HG03139 (cell line): ENCODE results near the gene VRK2.
"Not testable (repeated sequence)": the region's sequence is repeated elsewhere in the genome, so short reads cannot be mapped to it uniquely, and the experiment has no call there.

ENCODE experiments used
- ATAC-seq: cut with Tn5 transposase; IDR thresholded peaks from one replicate; pipeline ENCODE4 v1.9.1; 2021; ENCODE audit not compliant: unreplicated experiment

Gene VRK2

DNA sequence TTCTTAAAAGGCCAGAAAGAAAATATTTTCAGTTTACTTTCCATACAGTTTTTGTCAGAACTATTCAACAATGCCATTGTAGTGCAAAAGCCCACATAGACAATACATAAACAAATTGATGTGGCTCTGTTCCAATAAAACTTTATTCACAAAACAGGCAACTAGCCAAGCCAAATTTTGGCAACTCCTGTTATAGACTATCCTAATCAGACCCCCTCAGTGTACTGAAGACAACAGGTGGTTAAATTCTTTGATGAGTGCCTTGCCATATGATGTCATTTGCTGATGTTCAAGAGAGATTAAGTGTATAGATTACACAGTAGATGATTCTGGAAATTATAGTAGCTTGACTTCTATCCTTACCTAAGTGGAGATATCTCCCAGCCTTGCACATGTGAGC, 111.1 kb downstream of the VRK2 start:
- no peak for ATAC-seq

DNA sequence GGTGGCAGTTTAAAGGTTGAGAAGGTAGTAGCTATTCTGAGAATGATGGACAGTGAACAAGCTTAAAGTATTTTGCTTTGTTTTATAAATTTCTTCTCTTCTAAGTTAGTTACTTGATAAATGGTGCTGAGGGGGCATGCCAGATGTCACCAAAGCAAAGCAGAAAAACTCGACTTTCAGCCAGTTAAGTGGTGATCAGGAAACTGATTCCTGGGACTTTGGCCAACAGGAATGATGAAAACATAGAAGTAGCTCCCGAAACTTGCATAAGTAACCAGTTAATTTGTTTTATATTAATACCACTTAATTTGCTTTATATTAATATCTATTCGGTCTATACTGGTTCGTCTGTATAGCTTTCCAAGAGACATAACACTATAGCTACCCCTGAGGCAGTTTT, 111.9 kb downstream of the VRK2 start:
- ATAC-seq = no peak

DNA sequence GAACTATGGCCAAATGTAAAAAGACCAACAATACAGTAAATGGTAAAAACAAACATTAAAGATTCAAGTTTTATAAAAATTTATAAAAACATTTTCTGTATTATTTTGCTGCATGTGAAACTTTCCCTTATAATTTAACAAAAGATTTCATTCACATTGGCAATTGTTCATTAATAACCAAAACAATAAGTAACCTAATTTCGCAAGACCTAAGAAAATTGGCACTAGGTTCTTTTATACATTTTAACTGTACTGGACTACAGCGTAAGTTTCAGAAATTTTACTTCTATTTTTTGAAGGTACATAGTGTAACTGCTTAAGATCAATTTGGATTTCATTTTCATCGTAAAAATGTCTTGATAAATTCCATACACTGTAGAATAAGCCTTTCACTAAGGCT, 117.3 kb downstream of the VRK2 start:
- no peak for ATAC-seq

DNA sequence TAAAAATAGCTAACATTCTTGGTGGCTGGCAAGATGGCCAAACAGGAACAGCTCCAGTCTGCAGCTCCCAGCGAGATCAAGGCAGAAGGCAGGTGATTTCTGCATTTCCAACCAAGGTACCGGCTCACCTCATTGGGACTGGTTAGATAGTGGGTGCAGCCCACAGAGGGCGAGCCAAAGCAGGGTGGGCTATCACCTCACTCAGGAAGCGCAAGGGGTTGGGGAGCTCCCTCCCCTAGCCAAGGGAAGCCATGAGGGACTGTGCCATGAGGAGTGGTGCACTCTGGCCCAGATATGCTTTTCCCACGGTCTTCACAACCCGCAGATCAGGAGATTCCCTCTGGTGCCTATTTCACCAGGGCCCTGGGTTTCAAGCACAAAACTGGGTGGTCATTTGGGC, 121.5 kb downstream of the VRK2 start:
- not testable (repeated sequence) for ATAC-seq

DNA sequence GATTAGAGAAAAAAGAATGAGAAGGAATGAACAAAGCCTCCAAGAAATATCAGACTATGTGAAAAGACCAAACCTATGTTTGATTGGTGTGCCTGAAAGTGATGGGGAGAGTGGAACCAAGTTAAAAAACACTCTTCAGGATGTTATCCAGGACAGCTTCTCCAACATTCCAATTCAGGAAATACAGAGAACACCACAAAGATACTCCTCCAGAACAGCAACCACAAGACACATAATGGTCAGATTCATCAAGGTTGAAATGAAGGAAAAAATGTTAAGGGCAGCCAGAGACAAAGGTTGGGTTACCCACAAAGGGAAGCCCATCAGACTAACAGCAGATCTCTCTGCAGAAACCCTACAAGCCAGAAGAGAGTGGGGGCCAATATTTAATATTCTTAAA, 123.2 kb downstream of the VRK2 start:
- not testable (repeated sequence) for ATAC-seq

DNA sequence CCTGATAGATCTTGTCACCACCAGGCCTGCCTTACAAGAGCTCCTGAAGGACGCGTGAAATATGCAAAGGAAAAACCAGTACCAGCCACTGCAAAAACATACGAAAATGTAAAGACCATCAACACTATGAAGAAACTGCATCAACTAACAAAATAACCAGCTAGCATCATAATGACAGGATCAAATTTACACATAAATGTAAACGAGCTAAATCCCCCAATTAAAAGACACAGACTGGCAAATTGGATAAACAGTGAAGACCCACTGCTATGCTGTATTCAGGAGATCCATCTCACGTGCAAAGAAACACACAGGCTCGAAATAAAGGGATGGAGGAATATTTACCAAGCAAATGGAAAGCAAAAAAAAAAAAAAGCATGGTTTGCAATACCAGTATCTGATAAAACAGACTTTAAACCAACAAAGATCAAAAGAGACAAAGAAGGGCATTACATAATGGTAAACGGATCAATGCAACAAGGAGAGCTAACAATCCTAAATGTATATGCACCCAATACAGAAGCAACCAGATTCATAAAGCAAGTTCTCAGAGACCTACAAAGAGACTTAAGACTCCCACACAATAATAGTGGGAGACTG, 123.8 kb downstream of the VRK2 start:
- ATAC-seq = not testable (repeated sequence)

DNA sequence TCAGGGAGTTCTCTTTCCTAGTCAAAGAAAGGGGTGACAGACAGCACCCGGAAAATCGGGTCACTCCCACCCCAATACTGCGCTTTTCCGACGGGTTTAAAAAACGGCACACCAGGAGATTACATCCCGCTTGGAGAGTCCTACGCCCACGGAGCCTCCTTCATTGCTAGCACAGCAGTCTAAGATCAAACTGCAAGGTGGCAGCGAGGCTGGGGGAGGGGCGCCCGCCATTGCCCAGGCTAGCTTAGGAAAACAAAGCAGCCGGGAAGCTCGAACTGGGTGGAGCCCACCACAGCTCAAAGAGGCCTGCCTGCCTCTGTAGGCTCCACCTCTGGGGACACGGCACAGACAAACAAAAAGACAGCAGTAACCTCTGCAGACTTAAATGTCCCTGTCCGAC, 125.2 kb downstream of the VRK2 start:
- ATAC-seq = not testable (repeated sequence)

DNA sequence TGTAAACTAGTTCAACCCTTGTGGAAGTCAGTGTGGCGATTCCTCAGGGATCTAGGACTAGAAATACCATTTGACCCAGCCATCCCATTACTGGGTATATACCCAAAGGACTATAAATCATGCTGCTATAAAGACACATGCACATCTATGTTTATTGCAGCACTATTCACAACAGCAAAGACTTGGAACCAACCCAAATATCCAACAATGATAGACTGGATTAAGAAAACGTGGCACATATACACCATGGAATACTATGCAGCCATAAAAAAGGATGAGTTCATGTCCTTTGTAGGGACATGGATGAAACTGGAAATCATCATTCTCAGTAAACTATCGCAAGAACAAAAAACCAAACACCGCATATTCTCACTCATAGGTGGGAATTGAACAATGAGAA, 130.6 kb downstream of the VRK2 start:
- not testable (repeated sequence) for ATAC-seq

DNA sequence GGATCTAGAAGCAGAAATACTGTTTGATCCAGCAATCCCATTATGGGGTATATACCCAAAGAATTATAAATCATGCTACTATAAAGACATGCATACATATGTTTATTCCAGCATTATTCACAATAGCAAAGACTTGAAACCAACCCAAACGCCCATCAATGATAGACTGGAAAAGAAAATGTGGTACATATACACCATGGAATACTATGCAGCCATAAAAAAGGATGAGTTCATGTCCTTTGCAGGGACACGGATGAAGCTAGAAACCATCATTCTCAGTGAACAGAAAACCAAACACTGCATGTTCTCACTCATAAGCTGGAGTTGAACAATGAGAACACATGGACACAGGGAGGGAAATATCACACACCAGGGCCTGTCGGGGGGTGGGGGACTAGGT, 133.6 kb downstream of the VRK2 start:
- ATAC-seq = not testable (repeated sequence)

DNA sequence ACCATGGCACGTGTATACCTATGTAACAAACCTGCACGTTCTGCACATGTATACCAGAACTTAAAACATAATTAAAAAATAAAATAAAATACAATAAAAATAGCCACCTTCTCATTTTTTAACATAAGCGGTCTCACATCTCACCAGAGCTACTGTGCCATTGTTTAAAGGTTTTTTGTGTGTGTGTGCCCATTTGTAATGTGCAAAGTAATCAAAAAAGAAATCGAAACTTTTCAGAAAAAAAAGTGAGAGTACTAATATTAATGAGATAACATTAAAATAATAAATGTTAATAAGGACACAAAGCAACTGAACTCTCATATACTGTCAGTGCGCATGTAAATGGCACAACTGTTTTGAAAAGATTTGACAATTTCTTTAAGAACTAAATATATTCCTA, 134.0 kb downstream of the VRK2 start:
- ATAC-seq = no peak

DNA sequence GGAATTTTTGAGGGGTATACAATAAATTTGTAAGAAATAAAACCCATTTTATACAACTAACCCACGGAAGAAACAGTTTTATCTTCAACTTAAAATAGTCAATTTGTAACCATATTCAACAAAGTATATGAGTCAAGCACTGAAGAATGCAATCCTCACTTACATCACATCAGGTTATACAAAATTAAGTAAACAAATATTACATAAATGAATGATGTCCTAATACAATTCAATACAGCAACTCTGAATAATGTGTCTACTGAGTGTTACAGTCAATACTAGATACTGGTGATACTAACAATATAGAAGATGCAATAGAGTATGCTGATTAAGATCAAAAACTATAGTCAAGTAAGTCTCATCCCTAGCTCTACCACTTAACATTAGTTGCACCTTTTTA, 135.9 kb downstream of the VRK2 start:
- ATAC-seq = no peak

DNA sequence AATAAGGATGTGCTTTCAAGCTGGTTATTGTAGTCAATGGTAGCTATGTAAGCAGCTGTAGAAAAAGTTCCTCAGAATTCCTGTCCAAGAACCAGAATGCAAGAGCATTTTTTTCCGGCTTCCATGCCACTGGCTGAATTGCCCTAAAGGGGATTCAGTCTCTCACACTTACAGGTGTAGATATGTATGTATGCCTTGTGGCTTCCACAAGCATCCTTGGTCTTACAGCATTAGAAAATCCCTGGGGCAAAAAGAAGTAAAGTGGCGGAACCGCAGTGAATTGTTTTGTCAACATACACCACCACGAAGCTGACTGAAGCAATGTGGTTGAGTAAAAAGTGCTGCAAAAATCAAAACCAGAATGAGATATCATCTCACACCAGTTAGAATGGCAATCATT, 139.9 kb downstream of the VRK2 start:
- ATAC-seq = no peak

DNA sequence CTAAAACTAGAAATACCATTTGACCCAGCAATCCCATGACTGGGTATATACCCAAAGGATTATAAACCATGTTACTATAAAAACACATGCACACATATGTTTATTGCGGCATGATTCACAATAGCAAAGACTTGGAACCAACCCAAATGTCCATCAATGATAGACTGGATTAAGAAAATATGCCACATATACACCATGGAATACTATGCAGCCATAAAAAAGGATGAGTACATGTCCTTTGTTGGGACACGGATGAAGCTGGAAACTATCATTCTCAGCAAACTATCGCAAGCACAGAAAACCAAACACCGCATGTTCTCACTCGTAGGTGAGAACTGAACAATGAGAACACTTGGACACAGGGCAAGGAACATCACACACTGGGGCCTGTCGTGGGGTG, 140.4 kb downstream of the VRK2 start:
- not testable (repeated sequence) for ATAC-seq

DNA sequence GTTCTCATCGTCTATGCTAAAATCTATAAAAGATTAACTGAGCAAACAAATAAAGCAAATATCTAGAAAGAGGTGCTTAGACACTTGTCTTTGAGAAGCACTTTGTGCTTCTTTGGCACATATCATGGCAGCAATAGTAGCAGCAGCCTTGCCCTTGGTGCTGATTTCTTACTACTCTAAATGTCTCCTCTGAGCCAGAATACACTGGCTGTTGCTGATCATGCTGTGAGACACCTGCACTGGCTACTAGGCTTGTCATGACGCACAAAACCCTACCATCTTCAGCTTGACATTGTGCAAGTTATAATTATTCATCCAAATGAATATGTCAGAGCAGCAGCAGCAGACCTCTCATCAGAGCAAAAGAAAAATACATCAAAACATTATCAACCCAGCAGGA, 147.9 kb downstream of the VRK2 start:
- ATAC-seq = no peak

DNA sequence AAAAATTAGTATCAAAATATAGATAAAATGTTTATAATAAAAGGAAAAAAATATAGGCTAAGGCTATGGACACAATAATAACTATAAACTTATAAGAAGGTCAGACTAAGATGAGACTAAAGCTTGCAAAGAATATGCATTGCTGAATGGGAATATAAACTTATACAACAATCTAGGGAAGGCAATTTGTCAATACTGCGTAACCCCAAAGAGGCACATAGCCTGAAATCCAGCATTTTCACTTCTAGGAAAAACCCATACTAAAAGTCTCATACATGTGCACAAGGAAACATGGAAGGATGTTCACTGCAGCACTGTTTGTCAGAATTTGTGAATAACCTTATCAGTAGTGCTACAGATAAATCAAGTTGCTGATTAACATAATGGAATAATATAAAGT, 149.1 kb downstream of the VRK2 start:
- no peak for ATAC-seq

DNA sequence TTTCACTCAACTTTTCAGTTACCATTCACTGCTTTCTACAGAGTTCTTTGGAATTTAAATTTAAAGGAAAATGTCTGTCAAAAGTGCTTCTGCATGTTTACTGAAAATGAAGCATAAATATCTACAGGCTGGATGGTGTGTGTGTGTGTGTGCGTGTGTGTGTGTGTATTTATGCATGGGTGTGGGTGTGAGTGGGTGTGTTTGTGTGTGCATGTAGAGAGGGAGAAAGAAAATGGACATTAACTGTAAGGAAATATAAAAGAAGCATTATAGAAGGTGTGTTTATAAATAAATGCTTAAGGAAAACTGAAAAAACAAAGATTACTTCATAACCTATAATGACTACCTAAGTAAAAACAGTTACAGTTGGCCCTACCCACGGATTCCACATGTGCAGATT, 151.3 kb downstream of the VRK2 start:
- no peak for ATAC-seq

DNA sequence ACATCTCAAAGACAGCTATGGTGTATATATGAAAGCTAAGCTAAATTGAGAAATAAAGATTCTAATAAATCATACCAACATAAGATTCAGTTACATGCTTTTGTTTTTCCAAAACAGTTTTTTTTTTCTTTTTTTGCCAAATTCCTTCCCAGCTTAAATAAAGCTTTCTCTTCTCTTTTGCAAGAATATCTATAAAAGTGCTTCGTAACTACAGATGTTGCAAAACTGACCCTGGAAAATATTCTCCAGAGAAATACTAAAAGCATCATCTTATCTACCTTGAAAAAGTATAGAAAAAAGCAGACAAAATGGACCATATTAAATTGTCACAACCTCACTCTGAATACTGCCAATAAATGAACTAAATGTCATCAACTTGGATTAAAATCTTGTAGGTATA, 155.8 kb downstream of the VRK2 start:
- no peak for ATAC-seq

DNA sequence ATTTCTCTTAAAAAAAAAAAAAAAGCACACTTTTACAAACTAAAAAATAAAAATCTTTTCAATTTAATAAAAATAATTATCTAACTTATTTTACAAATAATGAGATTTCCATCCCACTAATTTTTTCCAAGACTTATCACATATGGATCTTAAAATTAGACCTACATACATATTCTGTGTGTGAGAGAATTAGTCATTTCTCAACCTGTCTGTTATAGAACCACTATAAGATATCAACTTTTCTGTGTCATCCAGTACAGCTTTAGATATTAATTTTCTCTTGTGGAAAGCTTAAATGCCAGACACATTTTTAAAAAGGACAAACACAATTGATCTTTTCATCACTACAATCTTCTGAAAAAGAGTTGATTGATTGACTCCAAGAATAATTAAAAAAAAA, 156.4 kb downstream of the VRK2 start:
- no peak for ATAC-seq

DNA sequence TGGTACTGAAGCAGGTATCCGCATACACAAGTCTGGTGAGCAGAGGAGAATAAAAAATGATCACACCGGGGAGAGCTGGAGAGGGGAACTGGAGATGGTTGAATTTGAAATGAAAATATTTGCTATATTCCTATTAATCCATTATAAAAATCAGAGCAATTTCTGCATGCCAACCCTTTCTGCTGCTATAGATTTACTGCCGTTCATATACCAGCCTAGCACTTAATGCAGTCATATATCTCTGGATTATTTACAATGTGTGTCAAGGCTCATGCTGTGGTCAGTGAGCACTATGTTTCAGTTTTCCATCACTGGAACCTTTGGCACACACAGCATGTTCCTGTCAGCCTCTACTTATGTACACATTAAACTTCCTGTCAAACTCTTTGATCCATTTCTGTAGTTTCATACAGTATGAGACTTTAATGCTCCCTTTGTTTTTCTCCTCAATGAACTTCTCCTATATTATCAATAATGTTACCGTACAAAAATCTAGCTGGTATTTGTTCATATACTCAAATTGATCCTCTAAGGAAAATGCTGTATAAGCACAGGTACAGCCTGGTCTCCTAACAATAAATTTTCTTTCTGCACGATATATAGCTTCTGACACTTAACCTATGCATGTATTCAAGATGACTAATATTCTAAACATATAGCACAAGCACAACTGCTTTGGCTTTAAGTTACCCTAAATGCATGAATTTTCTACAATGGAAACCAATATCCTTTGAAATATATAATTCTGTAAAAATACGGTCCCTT, 157.8 kb downstream of the VRK2 start:
- ATAC-seq = no peak

DNA sequence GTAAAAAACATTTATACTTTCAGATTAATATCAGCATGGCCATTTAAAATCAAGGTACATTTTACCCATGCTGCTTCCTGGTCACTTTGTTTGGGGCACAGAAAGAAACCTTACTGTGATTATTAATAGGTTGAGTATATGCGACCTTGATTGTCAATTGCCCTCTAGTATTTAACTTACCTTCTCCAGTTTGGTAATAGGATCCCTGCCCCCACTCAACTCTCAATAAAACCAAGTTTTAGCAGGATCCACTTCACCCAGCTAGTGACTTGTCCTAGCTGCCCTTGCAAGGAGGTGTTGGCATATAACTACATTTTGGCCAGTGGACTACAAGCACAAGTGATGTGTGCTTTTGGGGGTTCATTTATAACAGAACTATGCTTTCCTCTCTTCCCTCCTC, 160.2 kb downstream of the VRK2 start:
- no peak for ATAC-seq

DNA sequence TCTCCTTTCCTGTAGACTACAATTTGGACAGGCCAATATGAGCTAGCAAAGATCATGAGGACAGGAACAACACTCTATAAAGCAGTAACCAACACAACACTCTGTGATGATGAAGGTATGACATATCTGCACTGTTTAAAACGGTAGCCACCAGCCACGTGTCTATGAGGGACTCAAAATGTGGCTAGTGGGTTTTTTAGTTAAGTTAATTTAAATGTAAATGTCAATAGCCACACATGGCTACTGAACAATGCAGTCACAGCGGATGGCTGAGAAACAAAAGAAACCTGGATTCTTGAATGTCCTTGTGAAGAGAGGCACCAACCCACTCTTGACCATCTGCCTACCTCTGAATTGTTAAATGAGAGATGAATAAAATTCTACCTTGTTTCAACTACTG, 160.6 kb downstream of the VRK2 start:
- ATAC-seq = no peak
